Measurements from ENCODE around the gene TRIM47. TPM values are rescaled to one million over a fixed set of nuclear protein-coding genes. Genes with fewer than 3 reads are reported as not detected.
A peak's percentile ranks its signal among the peaks of the same experiment; 100 is the strongest.

The TRIM47 gene
- total RNA-seq, 2 donors from 2014 or later: 1.6 to 2.7 TPM

- WGBS, 2 experiments (ENCODE audit: insufficient coverage in 1 of 2, insufficient read length in 1 of 2): 5 to 10% methylated on average over 12 to 23 of the region's 24 CpGs
- peaks cover 4% of the 10 kb centered on the region for H3K36me3 ChIP-seq (ENCODE audit: control insufficient read depth, insufficient read depth, low read length)
- no peaks in the 10 kb centered on the region for H3K9me3 ChIP-seq (ENCODE audit: control insufficient read depth, low read length)
- Mint-ChIP-seq H3K27me3 (ENCODE audit: insufficient read depth) (no peaks in the 10 kb centered on the region), H3K4me1 (peaks cover 11% of the 10 kb centered on the region), H3K9me3 (no peaks in the 10 kb centered on the region), H3K36me3 (ENCODE audit: low read depth) (peaks cover 4% of the 10 kb centered on the region), H3K27ac (peak overlapping the region; percentile 90), H3K4me3 (no peak overlapping the region)
- TF ChIP-seq CTCF (conservative IDR thresholded peaks at IDR 0.05): no peak
- peak overlapping the region; percentile 65 for H3K27ac ChIP-seq (ENCODE audit: low read depth, low read length)
- no peak for DNase-seq
- H3K4me1 ChIP-seq (ENCODE audit: control insufficient read depth, insufficient read depth, low read length): no peaks in the 10 kb centered on the region
- peak overlapping the region; percentile 77 for H3K9ac ChIP-seq (ENCODE audit: extremely low read depth, low read length, poor library complexity, severe bottlenecking)
- peak overlapping the region; percentile 88 for H3K4me3 ChIP-seq (ENCODE audit: low read length)
- no peaks in the 10 kb centered on the region for H3K27me3 ChIP-seq (ENCODE audit: control insufficient read depth, insufficient read depth, low read length, poor library complexity, severe bottlenecking)
These were observed 22.2 kb downstream of the TRIM47 start for GRCh38 chr17:75856062-75856756.

DNA sequence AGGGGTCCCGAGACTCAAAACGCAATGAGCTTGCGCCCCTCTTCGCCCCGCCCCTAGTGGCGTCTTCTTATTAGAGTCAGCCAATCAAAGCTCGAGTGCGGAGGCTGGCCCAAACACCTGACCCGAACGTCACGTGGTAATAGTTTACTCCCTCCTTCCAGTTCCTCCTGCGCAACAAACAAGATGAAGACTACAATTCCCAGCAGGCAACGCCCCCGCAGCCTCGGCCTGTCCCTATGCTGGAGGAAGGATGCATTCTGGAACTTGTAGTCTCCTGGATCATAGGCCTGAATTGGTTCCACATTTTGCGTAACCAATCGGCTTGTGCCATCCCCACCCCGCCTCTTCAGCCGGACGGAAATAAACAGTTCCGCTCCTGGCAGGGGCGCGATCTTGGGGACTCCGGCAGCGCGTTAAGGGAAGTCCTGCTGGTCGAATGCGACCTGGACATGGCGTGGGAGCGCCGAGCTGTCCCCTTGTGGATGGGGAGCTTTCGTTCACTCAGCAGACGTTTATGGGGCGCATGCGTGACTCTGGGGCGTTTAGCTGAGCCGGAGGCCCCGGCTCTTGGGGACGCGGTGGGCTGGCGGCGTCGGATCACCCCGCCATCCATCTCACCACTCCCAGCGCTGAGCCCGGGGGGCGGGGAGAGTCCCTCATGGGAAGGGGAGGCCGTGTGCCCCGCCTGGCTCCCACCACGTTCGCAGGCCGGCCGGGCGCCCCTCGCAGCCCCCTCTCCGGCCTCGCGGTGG is 22.9 kb downstream of the TRIM47 start, which contains the start of gene WBP2:
Gene WBP2, minus strand, starts transcription at position 26 of the 752 bp plus-strand sequence. CDS start 38 bp downstream, outside the sequence.
- Mint-ChIP-seq H3K4me3 (no peak within 1 kb of the TSS), H3K36me3 (ENCODE audit: low read depth) (peaks cover 10% of the 10 kb centered on the region), H3K9me3 (no peaks in the 10 kb centered on the region), H3K27me3 (ENCODE audit: insufficient read depth) (no peaks in the 10 kb centered on the region), H3K4me1 (peaks cover 11% of the 10 kb centered on the region), H3K27ac (peak within 1 kb of the TSS; percentile 90)
- Histone ChIP-seq H3K36me3 (ENCODE audit: control insufficient read depth, insufficient read depth, low read length) (peaks cover 11% of the 10 kb centered on the region), H3K27me3 (ENCODE audit: control insufficient read depth, insufficient read depth, low read length, poor library complexity, severe bottlenecking) (no peaks in the 10 kb centered on the region), H3K27ac (ENCODE audit: low read depth, low read length) (peak within 1 kb of the TSS; percentile 65), H3K9me3 (ENCODE audit: control insufficient read depth, low read length) (no peaks in the 10 kb centered on the region), H3K9ac (ENCODE audit: extremely low read depth, low read length, poor library complexity, severe bottlenecking) (peak within 1 kb of the TSS; percentile 77), H3K4me1 (ENCODE audit: control insufficient read depth, insufficient read depth, low read length) (no peaks in the 10 kb centered on the region), H3K4me3 (ENCODE audit: low read length) (peak within 1 kb of the TSS; percentile 88)
- peak; percentile 100 for DNase-seq
- WGBS, 2 experiments (ENCODE audit: insufficient coverage in 1 of 2, insufficient read length in 1 of 2): 0% methylated on average over 18 to 58 of the region's 58 CpGs
- peak; percentile 69 for TF ChIP-seq CTCF (conservative IDR thresholded peaks at IDR 0.05)

GRCh38 chr17:75854881-75855309 is 23.5 kb downstream of the TRIM47 start:
- peak overlapping the region; percentile 64 for H3K9ac ChIP-seq (ENCODE audit: extremely low read depth, low read length, poor library complexity, severe bottlenecking)
- Mint-ChIP-seq H3K9me3 (no peaks in the 10 kb centered on the region), H3K27me3 (ENCODE audit: insufficient read depth) (no peaks in the 10 kb centered on the region), H3K27ac (no peak overlapping the region), H3K36me3 (ENCODE audit: low read depth) (peaks cover 12% of the 10 kb centered on the region), H3K4me3 (no peak overlapping the region), H3K4me1 (peaks cover 11% of the 10 kb centered on the region)
- H3K9me3 ChIP-seq (ENCODE audit: control insufficient read depth, low read length): no peaks in the 10 kb centered on the region
- no peaks in the 10 kb centered on the region for H3K4me1 ChIP-seq (ENCODE audit: control insufficient read depth, insufficient read depth, low read length)
- H3K27me3 ChIP-seq (ENCODE audit: control insufficient read depth, insufficient read depth, low read length, poor library complexity, severe bottlenecking): no peaks in the 10 kb centered on the region
- TF ChIP-seq CTCF (conservative IDR thresholded peaks at IDR 0.05): no peak
- H3K4me3 ChIP-seq (ENCODE audit: low read length): peak overlapping the region; percentile 88
- H3K36me3 ChIP-seq (ENCODE audit: control insufficient read depth, insufficient read depth, low read length): peaks cover 12% of the 10 kb centered on the region
- H3K27ac ChIP-seq (ENCODE audit: low read depth, low read length): no peak overlapping the region
- 1 to 3% methylated on average over 12 to 19 of the region's 19 CpGs for WGBS, 2 experiments (ENCODE audit: insufficient coverage in 1 of 2, insufficient read length in 1 of 2)
- no peak for DNase-seq

Data from endodermal cell (in vitro differentiated cells).